Esophagus muscularis mucosa (tissue), 3 donors: ENCODE data around the gene FAM3B.

Source experiments
- CTCF ChIP-seq, 3 experiments: fragments of 200-600 bp in 2 of 3; fragments of 450-650 bp in 1 of 3; sonication (generic) in 2 of 3; IDR thresholded peaks; one replicate each; pipeline ENCODE4 v1.5.1; 2017 to 2019; ENCODE audit warnings: antibody characterized with exemption in 3 of 3, mild to moderate bottlenecking in 2 of 3, moderate library complexity in 1 of 3
- POLR2A ChIP-seq: fragments of 450-650 bp; IDR thresholded peaks from one replicate; pipeline ENCODE4 v1.6.1; 2017; ENCODE audit warnings: antibody characterized with exemption, moderate library complexity, mild to moderate bottlenecking, low read depth
- POLR2AphosphoS5 ChIP-seq, 2 donors: sonication (generic); formaldehyde crosslinking; IDR thresholded peaks; one replicate each; pipeline ENCODE4 v1.6.1; 2017; ENCODE audit warnings: antibody characterized with exemption in 2 of 2

GRCh38 chr21:41369105-41369919 is 52.7 kb downstream of the FAM3B start:
- TF ChIP-seq CTCF (IDR thresholded peaks at IDR 0.05) (no peak), POLR2A (no peak), POLR2AphosphoS5 (IDR thresholded peaks at IDR 0.05) (no peak)
